ENCODE results near the gene AFAP1. TPM values are rescaled to one million over a fixed set of nuclear protein-coding genes. Genes with fewer than 3 reads are reported as not detected.

The AFAP1 gene
- total RNA-seq, 1 experiment from 2014 or later: 94.7 TPM

GRCh38 chr4:7941965-7942496 lies 2.4 kb upstream of the AFAP1 start:
- Histone ChIP-seq H3K36me3 (ENCODE audit: control insufficient read depth, insufficient read depth, low read length) (peaks cover 2% of the 10 kb centered on the region), H3K27me3 (ENCODE audit: control insufficient read depth, insufficient read depth, low read length) (no peaks in the 10 kb centered on the region), H3K27ac (ENCODE audit: low read length) (peak overlapping the region; percentile 80; the same call in 1 of the 2 replicates), H3K9me3 (ENCODE audit: control insufficient read depth, insufficient read depth, low read depth, low read length) (no peaks in the 10 kb centered on the region), H3K4me3 (ENCODE audit: low read depth in 2 of 2, low read length in 2 of 2) (no peak overlapping the region), H3K4me1 (ENCODE audit: control insufficient read depth, insufficient read depth, low read length) (peaks cover 28% of the 10 kb centered on the region)
- BruUV-seq (replicated peaks): no TSS peak
- ChIA-PET CTCF (no interaction called here), POLR2A (no interaction called here)
- TF ChIP-seq SIN3A (IDR thresholded peaks at IDR 0.05; ENCODE audit: borderline replicate concordance, insufficient read depth, low read depth, low read length) (no peak), TCF7L2 (IDR thresholded peaks at IDR 0.05; ENCODE audit: low read depth, low read length) (no peak)
- DNase-seq (ENCODE audit: low read depth, low spot score) (no peak), ATAC-seq (no peak)
- in situ Hi-C loops (cut with HindIII; ENCODE audit: low pct_unique_long_range_greater_than_20kb, low sequenced_read_pairs): no loop called here
- intact Hi-C loops (cut with micrococcal nuclease; ENCODE audit: unreplicated experiment): no loop called here

GRCh38 chr4:7941111-7941964 lies 1.7 kb upstream of the AFAP1 start:
- ChIA-PET CTCF (no interaction called here), POLR2A (interaction anchor here (0.5 kb wide), 1 partner anchor 67 kb away, joined by 7 read pairs; no protein-coding TSS in a partner anchor)
- DNase-seq (ENCODE audit: low read depth, low spot score): no peak
- peaks cover 28% of the 10 kb centered on the region for H3K4me1 ChIP-seq (ENCODE audit: control insufficient read depth, insufficient read depth, low read length)
- peak overlapping the region; percentile 80 for H3K27ac ChIP-seq (ENCODE audit: low read length)
- peak; percentile 5; the same call in 1 of the 2 replicates for ATAC-seq
- H3K27me3 ChIP-seq (ENCODE audit: control insufficient read depth, insufficient read depth, low read length): no peaks in the 10 kb centered on the region
- H3K36me3 ChIP-seq (ENCODE audit: control insufficient read depth, insufficient read depth, low read length): peaks cover 2% of the 10 kb centered on the region
- intact Hi-C loops (cut with micrococcal nuclease; ENCODE audit: unreplicated experiment) (no loop called here), in situ Hi-C loops (cut with HindIII; ENCODE audit: low pct_unique_long_range_greater_than_20kb, low sequenced_read_pairs) (no loop called here)
- no peaks in the 10 kb centered on the region for H3K9me3 ChIP-seq (ENCODE audit: control insufficient read depth, insufficient read depth, low read depth, low read length)
- BruUV-seq (replicated peaks): no TSS peak
- TF ChIP-seq CTCF (IDR thresholded peaks at IDR 0.05): no peak
- no peak for TF ChIP-seq POLR2AphosphoS5 (IDR thresholded peaks at IDR 0.05; ENCODE audit: low read depth, low read length)
- no peak for TF ChIP-seq TCF7L2 (IDR thresholded peaks at IDR 0.05; ENCODE audit: low read depth, low read length)
- TF ChIP-seq SIN3A (IDR thresholded peaks at IDR 0.05; ENCODE audit: borderline replicate concordance, insufficient read depth, low read depth, low read length): no peak
- TF ChIP-seq REST (IDR thresholded peaks at IDR 0.05; ENCODE audit: insufficient read depth in 1 of 2, low read depth in 2 of 2, low read length in 1 of 2): no peak
- H3K4me3 ChIP-seq (ENCODE audit: low read depth in 2 of 2, low read length in 2 of 2): no peak overlapping the region
